K562 (cell line): ENCODE data around the gene ESPN. TPM values are rescaled to one million over a fixed set of nuclear protein-coding genes. Genes with fewer than 3 reads are reported as not detected.

Experiments used
- ATAC-seq: fragments of 200-7000 bp; cut with Tn5 transposase; 3 replicates; pipeline ENCODE4 v1.9.1; 2020; ENCODE audit warnings: moderate library complexity
- BruUV-seq: library from RNA; stranded (reverse); fragments of 400-500 nt; replicated peaks from 2 replicates; lab custom pipeline; 2021; lab: Mats Ljungman, UMichigan
- CTCF ChIA-PET: fragments of 300-600 bp; formaldehyde crosslinking; extraction: SDS; loops from one replicate; lab custom pipeline; 2021; ENCODE audit warnings: low intra/inter-chr PET ratio; lab: Yijun Ruan, JAX
- POLR2A ChIA-PET: fragments of 300-600, 350-650 bp; sonication (Branson Sonifier 250); formaldehyde crosslinking; extraction: SDS; loops from one replicate; lab custom pipeline; 2021; ENCODE audit warnings: antibody characterized with exemption, inconsistent platforms; lab: Yijun Ruan, JAX
- DNase-seq, 4 experiments: peaks; one replicate each; pipeline versions ENCODE4 v3.0.0 to v3.0.0-alpha.2; 2011 to 2018; ENCODE audit warnings: low spot score in 3 of 4, mixed read lengths in 3 of 4; ENCODE audit errors: extremely low read depth in 1 of 4
- FAIRE-seq: peaks from 2 replicates; lab custom pipeline; 2011; peaks lifted over from hg19 to GRCh38; lab: Jason Lieb, UNC
- H2AFZ ChIP-seq: 2 replicates; pipeline ENCODE4 v1.6.0; 2011; ENCODE audit warnings: low read depth, low read length, control low read depth, inconsistent platforms
- H3K27ac ChIP-seq: fragments of 200-600 bp; 3 replicates; pipeline ENCODE4 v1.8.0; 2011; ENCODE audit warnings: low read depth, mild to moderate bottlenecking, control low read depth, inconsistent platforms, low read length, moderate library complexity, mixed read lengths; ENCODE audit errors: extremely low read depth
- H3K27me3 ChIP-seq, 2 experiments: fragments of 300-600 bp in 1 of 2; 2 replicates in 1 of 2; 3 replicates in 1 of 2; pipeline versions ENCODE4 v1.6.0 to v1.8.0; 2011; ENCODE audit warnings: inconsistent platforms in 2 of 2, low read length in 2 of 2, mild to moderate bottlenecking in 1 of 2, mixed read lengths in 1 of 2, moderate library complexity in 1 of 2; ENCODE audit not compliant: control insufficient read depth in 2 of 2, insufficient read depth in 2 of 2
- H3K36me3 ChIP-seq: fragments of 300-600 bp; 3 replicates; pipeline ENCODE4 v1.8.0; 2011; ENCODE audit warnings: mild to moderate bottlenecking, low read length, inconsistent platforms; ENCODE audit not compliant: control insufficient read depth, insufficient read depth
- H3K4me1 ChIP-seq, 2 experiments: fragments of 200-600 bp in 1 of 2; replicated peaks in 1 of 2; 2 replicates in 1 of 2; 3 replicates in 1 of 2; pipeline versions ENCODE4 v1.5.1 to v1.8.0; 2011; ENCODE audit warnings: inconsistent platforms in 2 of 2, low read length in 2 of 2, mild to moderate bottlenecking in 1 of 2, mixed read lengths in 1 of 2, moderate library complexity in 1 of 2; ENCODE audit not compliant: control insufficient read depth in 2 of 2, insufficient read depth in 2 of 2
- H3K4me2 ChIP-seq: 2 replicates; pipeline ENCODE4 v1.6.1; 2011; ENCODE audit warnings: low read length, control low read depth, inconsistent platforms, mixed read lengths; ENCODE audit not compliant: insufficient read depth
- H3K4me3 ChIP-seq: fragments of 200-600 bp; sonication (generic), shearing (Covaris generic); 2 replicates; pipeline ENCODE4 v1.5.1; 2016; ENCODE audit warnings: control low read depth, inconsistent platforms
- H3K79me2 ChIP-seq: fragments of 200-600 bp; 3 replicates; pipeline ENCODE4 v1.8.0; 2011; ENCODE audit warnings: low read length, inconsistent platforms; ENCODE audit not compliant: control insufficient read depth, insufficient read depth
- H3K9ac ChIP-seq, 2 experiments: 2 replicates each; pipeline versions ENCODE4 v1.6.0 to v1.6.1; 2011; ENCODE audit warnings: low read depth in 2 of 2, low read length in 2 of 2, control low read depth in 1 of 2, inconsistent platforms in 1 of 2, mild to moderate bottlenecking in 1 of 2, mixed read lengths in 1 of 2; ENCODE audit not compliant: insufficient read depth in 1 of 2
- H3K9me1 ChIP-seq: one replicate; pipeline ENCODE4 v1.6.0; 2011; ENCODE audit warnings: inconsistent platforms, mild to moderate bottlenecking, low read length, moderate library complexity; ENCODE audit not compliant: control insufficient read depth, insufficient read depth
- H3K9me3 ChIP-seq: replicated peaks from 2 replicates; pipeline ENCODE4 v1.5.1; 2011; ENCODE audit warnings: low read depth, low read length, inconsistent platforms; ENCODE audit not compliant: control insufficient read depth, insufficient read depth
- H4K20me1 ChIP-seq: replicated peaks from 2 replicates; pipeline ENCODE4 v1.6.1; 2011; ENCODE audit warnings: low read length, inconsistent platforms, mixed read lengths; ENCODE audit not compliant: control insufficient read depth, insufficient read depth
- ADNP ChIP-seq: fragments of 200-800 bp; sonication (Bioruptor generic); IDR thresholded peaks from 2 replicates; pipeline ENCODE4 v1.6.1; 2016; ENCODE audit warnings: missing genetic modification characterization, missing compliant biosample characterization
- BACH1 ChIP-seq: fragments of 200-800 bp; sonication (Bioruptor generic); IDR thresholded peaks from 2 replicates; pipeline ENCODE4 v1.6.1; 2016; ENCODE audit warnings: missing genetic modification characterization, missing compliant biosample characterization
- BCOR ChIP-seq: fragments of 450-650 bp; IDR thresholded peaks from 2 replicates; pipeline ENCODE4 v1.6.1; 2016
- CHD1 ChIP-seq: fragments of 200-600 bp; sonication (generic); IDR thresholded peaks from one replicate; pipeline ENCODE4 v1.6.1; 2012; ENCODE audit warnings: mild to moderate bottlenecking, moderate library complexity, low read length, inconsistent platforms
- KDM1A ChIP-seq, 2 experiments: fragments of 450-650 bp; IDR thresholded peaks; 2 replicates each; pipeline ENCODE4 v1.6.1; 2016; ENCODE audit warnings: mild to moderate bottlenecking in 2 of 2
- KHSRP ChIP-seq: fragments of 450-650 bp; IDR thresholded peaks from 2 replicates; pipeline ENCODE4 v1.6.1; 2017
- MAFG ChIP-seq: fragments of 450-650 bp; conservative IDR thresholded peaks from 2 replicates; pipeline ENCODE4 v1.6.1; 2016; ENCODE audit warnings: missing genetic modification characterization, missing compliant biosample characterization
- PCBP2 ChIP-seq: fragments of 200-400 bp; formaldehyde crosslinking; IDR thresholded peaks from 2 replicates; pipeline ENCODE4 v1.6.1; 2018; ENCODE audit warnings: low read length, low read depth, mild to moderate bottlenecking, moderate library complexity; ENCODE audit not compliant: poor library complexity, severe bottlenecking
- PREB ChIP-seq: sonication (generic); formaldehyde crosslinking; IDR thresholded peaks from 2 replicates; pipeline ENCODE4 v1.8.1; 2023; ENCODE audit warnings: mild to moderate bottlenecking, missing genetic modification reagents
- PTBP1 ChIP-seq: fragments of 200-400 bp; formaldehyde crosslinking; IDR thresholded peaks from 2 replicates; pipeline ENCODE4 v1.6.1; 2017; ENCODE audit warnings: low read depth, low read length
- RBFOX2 ChIP-seq: fragments of 200-400 bp; formaldehyde crosslinking; IDR thresholded peaks from 2 replicates; pipeline ENCODE4 v1.6.1; 2017; ENCODE audit warnings: low read depth, mild to moderate bottlenecking, low read length, moderate library complexity
- RBM25 ChIP-seq: fragments of 200-400 bp; formaldehyde crosslinking; IDR thresholded peaks from 2 replicates; pipeline ENCODE4 v1.6.1; 2018; ENCODE audit warnings: low read length, low read depth, moderate library complexity; ENCODE audit not compliant: severe bottlenecking
- RREB1 ChIP-seq: fragments of 250-450 bp; sonication (Bioruptor Pico); IDR thresholded peaks from 2 replicates; pipeline ENCODE4 v1.4.0; 2020
- TEAD1 ChIP-seq, 2 experiments: fragments of 450-650 bp in 1 of 2; sonication (generic) in 1 of 2; formaldehyde crosslinking; IDR thresholded peaks; 2 replicates each; pipeline versions ENCODE4 v1.4.0 to v1.8.0; 2020 to 2022; ENCODE audit warnings: mild to moderate bottlenecking in 2 of 2, missing genetic modification reagents in 1 of 2
- TRIM28 ChIP-seq: fragments of 450-650 bp; IDR thresholded peaks from 2 replicates; pipeline ENCODE4 v1.6.1; 2017
- ZFX ChIP-seq: sonication (generic); formaldehyde crosslinking; IDR thresholded peaks from 2 replicates; pipeline ENCODE4 v1.8.0; 2022; ENCODE audit warnings: mild to moderate bottlenecking, missing genetic modification reagents, moderate library complexity
- ZNF24 ChIP-seq: fragments of 450-650 bp; IDR thresholded peaks from 2 replicates; pipeline ENCODE4 v1.6.1; 2016
- ZNF699 ChIP-seq: fragments of 250-450 bp; sonication (Bioruptor Pico); IDR thresholded peaks from 2 replicates; pipeline ENCODE4 v1.8.0; 2021; ENCODE audit warnings: mild to moderate bottlenecking, moderate library complexity; ENCODE audit not compliant: insufficient replicate concordance
- ZNF79 ChIP-seq: fragments of 250-450 bp; sonication (Bioruptor Pico); IDR thresholded peaks from 2 replicates; pipeline ENCODE4 v1.4.0; 2020; ENCODE audit warnings: low read depth, mild to moderate bottlenecking, moderate library complexity
- WGBS: fragments of 100-300 bp; shearing (Covaris generic); methylation state at CpG from one replicate; pipeline ENCODE4 v1.1.6; 2016; ENCODE audit warnings: low coverage, mixed read lengths; ENCODE audit not compliant: insufficient coverage; ENCODE audit errors: missing lambda C conversion rate; 5-methylcytosine and 5-hydroxymethylcytosine counted together
- in situ Hi-C: fragments of 300-500 bp; cut with MboI; formaldehyde crosslinking; loops from 4 replicates; pipeline ENCODE4 v1.15.0; 2018; ENCODE audit warnings: inconsistent platforms, mixed read lengths
- intact Hi-C: fragments of 100-400 bp; cut with micrococcal nuclease; formaldehyde crosslinking; loops from 2 replicates; pipeline ENCODE4 v1.14.2; 2022
- polyA plus RNA-seq, 8 experiments: library from polyadenylated mRNA; depleted of rRNA in 4 of 8; stranded (reverse) in 5 of 8; unstranded in 3 of 8; fragments of >200 nt; fragmentation: Nextera tagmentation in 2 of 8; fragmentation: Illumina TruSeq in 1 of 8; extraction: Ambion mirVana in 2 of 8; extraction: Trizol in 1 of 8; gene quantifications; 2 replicates each; pipeline versions ENCODE4 v1.2.1 to v1.2.3, GENCODE V29; 2011 to 2014; ENCODE audit warnings: inconsistent platforms in 1 of 8, missing spikeins in 1 of 8
- total RNA-seq, 7 experiments: library from RNA; depleted of rRNA in 6 of 7; stranded (reverse); fragments of >200 nt in 6 of 7; fragmentation: Illumina TruSeq in 2 of 7; extraction: Trizol in 2 of 7; gene quantifications; 2 replicates each; pipeline versions ENCODE4 v1.2.1 to v1.2.3, GENCODE V29; 2011 to 2021; ENCODE audit warnings: low replicate concordance in 1 of 7

Gene ESPN
- total and polyA plus RNA-seq, 9 of the 15 experiments (the other 6 are each of a cell fraction or from before 2014, with no cell fraction given) = 0.07 to 1.2 (median 0.45) TPM; not detected in 3

DNA sequence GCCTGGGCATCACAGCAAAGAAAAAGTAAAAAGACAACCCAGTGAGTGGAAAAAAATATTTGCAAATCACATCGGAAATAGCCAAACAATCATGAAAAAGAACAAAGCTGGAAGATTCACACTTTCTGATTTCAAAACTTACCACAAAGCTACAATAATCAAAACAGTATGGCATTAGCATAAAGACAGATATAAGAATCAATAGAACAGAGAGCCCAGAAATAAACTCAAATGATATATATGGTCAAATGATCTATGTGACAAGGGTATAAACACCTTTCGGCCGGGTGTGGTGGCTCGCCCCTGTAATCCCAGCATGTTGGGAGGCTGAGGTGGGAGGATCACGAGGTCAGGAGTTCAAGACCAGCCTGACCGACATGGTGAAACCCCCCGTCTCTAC, 44.5 kb upstream of the ESPN start:
- H3K4me2 ChIP-seq = no peak overlapping the region
- no peak overlapping the region for H2AFZ ChIP-seq
- H3K9me3 ChIP-seq = no peaks in the 10 kb centered on the region; the same call in none of the 2 replicates
- H3K27me3 ChIP-seq = no peaks in the 10 kb centered on the region
- H3K4me1 ChIP-seq = peaks cover 0 to 12% of the 10 kb centered on the region in 2 experiments; a peak in 2 of 5 replicates
- in situ Hi-C loops (no loop called here), intact Hi-C loops (no loop called here)
- H3K9ac ChIP-seq = no peak overlapping the region
- no peak overlapping the region for H3K27ac ChIP-seq
- 57% methylated on average over 7 of the region's 7 CpGs for WGBS
- H3K36me3 ChIP-seq = no peaks in the 10 kb centered on the region
- no peaks in the 10 kb centered on the region for H3K9me1 ChIP-seq
- DNase-seq (no peak), FAIRE-seq (no peak), ATAC-seq (no peak)
- no peak overlapping the region for H3K4me3 ChIP-seq
- no TSS peak for BruUV-seq
- ChIA-PET CTCF (no interaction called here), POLR2A (interaction anchor here (1.1 to 5.0 kb wide), 3 partner anchors 11 to 51 kb away, joined by 3 to 43 read pairs (median 4); partner anchors contain the start of gene ACOT7)
- peaks cover 9% of the 10 kb centered on the region; the same call in 1 of the 3 replicates for H3K79me2 ChIP-seq
- peaks cover 4% of the 10 kb centered on the region; the same call in 1 of the 2 replicates for H4K20me1 ChIP-seq
- no peak for TF ChIP-seq ZNF79 (CRISPR knock-in tag)
- no peak for TF ChIP-seq PTBP1
- no peak for TF ChIP-seq RBFOX2
- TF ChIP-seq RBM25 = peak; percentile 46
- peak; percentile 58; the same call in 1 of the 2 replicates for TF ChIP-seq BCOR
- TF ChIP-seq ZFX (CRISPR knock-in tag) = no peak
- no peak for TF ChIP-seq KHSRP
- no peak for TF ChIP-seq MAFG
- no peak for TF ChIP-seq ZNF699 (CRISPR knock-in tag)
- no peak for TF ChIP-seq PCBP2
- 0 out of 4 replicates have a peak, but pooled peaks have one; percentile 39 to 40 for TF ChIP-seq KDM1A (IDR thresholded peaks at IDR 0.05)
- TF ChIP-seq TEAD1 (CRISPR knock-in tag; IDR thresholded peaks at IDR 0.05) = no peak
- TF ChIP-seq ADNP = peak; percentile 39; the same call in 1 of the 2 replicates
- no peak for TF ChIP-seq PREB (CRISPR knock-in tag)
- TF ChIP-seq CHD1 = no peak
- TF ChIP-seq RREB1 = no peak
- no peak for TF ChIP-seq ZNF24
- TF ChIP-seq BACH1 = no peak
- 0 out of 2 replicates have a peak, but pooled peaks have one; percentile 55 for TF ChIP-seq TRIM28
